Nucleus accumbens (tissue), 56 donors: ENCODE measurements around the gene CR1L.
"Not testable (repeated sequence)": the region's sequence is repeated elsewhere in the genome, so short reads cannot be mapped to it uniquely, and the experiment has no call there.

Source experiments
- DNase-seq, 56 donors: peaks; one replicate each; lab custom pipeline; 2025; lab: John Stamatoyannopoulos, UW

CR1L gene

DNA sequence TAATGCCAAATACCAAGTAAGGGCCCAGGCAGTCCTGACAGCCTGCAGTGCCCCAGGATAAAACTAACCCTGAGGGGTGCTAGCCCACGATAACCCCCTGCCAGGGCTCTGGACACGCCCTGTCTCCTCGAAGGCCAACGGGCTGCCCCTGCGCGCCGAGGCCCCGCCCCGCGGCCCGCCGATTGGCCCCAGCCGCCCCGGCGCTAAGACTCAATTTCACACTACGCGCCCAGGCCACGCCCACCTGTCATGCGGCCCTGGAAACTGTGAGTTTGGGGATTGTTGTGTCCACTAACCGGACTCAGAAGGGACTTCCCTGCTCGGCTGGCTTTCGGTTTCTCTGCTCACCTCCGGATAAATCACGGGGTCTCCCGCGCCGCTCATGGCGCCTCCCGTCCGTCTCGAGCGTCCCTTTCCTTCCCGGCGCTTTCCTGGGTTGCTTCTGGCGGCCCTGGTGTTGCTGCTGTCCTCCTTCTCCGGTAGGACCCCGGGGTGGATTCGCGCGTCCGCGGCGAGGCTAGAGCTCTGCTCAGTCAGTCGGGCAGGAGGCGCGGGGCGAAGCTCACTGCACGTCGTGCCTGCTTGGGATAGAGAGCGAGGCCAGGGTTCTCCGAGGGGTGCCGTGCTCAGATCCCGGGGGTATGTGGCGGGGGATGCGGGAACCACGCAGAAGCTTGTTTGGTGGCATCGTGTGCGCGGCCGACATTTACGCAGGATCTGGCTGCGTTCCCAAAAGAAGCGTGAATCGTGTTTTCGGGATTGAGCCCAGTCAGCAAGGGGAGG lies at the start of gene CR1L:
Gene CR1L, plus strand, starts transcription at position 282 of the 783 bp plus-strand sequence. Its CDS starts 101 bp downstream, at position 383.
- peak in 50 of 56 donors; percentile 14 to 85 (median 52) for DNase-seq

- no peak for DNase-seq
These were observed 41.2 kb upstream of the CR1L start for GRCh38 chr1:207603777-207604176.

- no peak for DNase-seq
These were observed 39.2 kb upstream of the CR1L start for GRCh38 chr1:207605444-207606361.

DNA sequence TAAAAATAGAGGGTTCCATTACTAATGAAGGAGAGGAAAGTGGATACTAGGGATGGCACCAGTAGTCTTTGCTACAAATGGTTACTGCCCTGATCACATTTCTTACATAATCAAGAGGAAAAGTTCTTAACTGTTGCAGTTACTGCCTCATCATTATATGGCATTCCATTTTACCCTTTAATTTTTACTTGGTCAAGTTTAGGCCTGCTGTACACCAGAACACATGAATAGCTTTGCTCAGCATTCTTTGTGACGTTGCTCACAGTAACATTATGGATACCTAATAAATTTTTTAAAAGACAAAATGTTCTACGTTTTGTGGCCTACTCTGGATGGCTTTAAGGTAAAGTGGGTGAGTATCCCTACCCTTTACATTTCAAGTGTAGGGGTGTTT lies 38.6 kb upstream of the CR1L start:
- no peak for DNase-seq

- DNase-seq, result no peak
These were observed 32.2 kb upstream of the CR1L start for GRCh38 chr1:207612762-207613161.

DNA sequence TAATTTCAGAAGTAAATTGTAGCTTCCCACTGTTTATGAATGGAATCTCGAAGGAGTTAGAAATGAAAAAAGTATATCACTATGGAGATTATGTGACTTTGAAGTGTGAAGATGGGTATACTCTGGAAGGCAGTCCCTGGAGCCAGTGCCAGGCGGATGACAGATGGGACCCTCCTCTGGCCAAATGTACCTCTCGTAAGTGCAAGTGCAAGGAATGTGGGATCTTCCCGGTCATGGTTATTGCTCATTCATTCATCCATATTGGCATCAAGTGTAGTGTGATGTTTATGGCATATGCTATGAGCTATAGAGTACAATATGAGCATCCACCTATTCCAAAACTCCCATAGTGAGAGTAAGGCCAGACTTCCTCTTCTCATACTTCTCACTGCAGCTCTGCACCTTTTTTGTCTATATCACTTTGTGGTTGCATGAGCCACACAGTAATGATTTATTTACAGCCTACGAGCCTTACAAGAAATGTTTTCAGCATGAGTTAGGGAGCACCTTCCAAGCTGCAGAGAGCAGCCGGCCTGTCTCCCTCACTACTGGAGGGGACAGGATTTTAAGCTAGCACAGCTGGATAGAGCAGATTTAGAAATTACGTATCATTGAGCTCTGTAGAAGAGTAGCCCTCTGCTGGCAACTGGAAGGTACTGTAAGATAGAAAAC lies 24.9 kb upstream of the CR1L start:
- DNase-seq, result peak in 20 of 56 donors; percentile 1 to 31 (median 5)

DNA sequence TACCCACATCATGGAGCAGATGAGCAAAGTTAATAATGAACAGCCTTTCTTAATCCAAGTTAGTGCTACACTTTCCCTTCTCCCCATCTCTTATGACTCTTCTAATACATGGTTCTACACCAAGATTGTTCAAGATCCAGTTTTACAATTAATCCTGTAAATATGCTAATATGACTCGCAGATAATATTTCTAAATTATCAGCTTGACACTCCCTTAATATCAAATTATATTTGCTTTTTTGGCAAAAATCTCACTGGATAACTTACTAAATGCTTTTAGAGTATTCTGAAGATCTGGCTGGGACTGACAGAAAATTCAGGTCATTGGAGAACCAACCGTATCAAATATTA lies 24.4 kb upstream of the CR1L start:
- DNase-seq, result no peak

GRCh38 chr1:207625504-207626071 lies 19.3 kb upstream of the CR1L start:
- not testable (repeated sequence) for DNase-seq

- no peak for DNase-seq
These were observed 18.0 kb upstream of the CR1L start for GRCh38 chr1:207626972-207627337.

- no peak for DNase-seq
These were observed 17.4 kb upstream of the CR1L start for GRCh38 chr1:207627496-207627895.

DNA sequence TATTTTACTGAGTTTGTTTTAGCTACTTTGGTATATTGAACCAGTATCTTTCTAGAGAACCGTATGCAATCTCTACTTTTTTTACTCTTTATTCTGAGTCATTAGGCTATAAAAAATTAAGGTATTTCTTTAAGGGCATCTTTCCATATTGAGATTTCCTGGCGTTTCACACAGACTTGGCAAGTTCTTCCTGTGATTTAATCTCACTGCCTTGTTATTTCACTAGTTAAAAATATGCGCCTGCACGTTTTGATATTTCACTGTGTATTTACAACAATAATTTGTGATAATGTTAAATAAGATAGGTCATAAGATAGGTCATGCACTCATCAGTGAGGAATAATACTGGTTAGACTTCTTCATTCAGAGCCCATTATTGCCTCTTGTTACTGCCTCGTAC lies 16.2 kb upstream of the CR1L start:
- no peak for DNase-seq

DNA sequence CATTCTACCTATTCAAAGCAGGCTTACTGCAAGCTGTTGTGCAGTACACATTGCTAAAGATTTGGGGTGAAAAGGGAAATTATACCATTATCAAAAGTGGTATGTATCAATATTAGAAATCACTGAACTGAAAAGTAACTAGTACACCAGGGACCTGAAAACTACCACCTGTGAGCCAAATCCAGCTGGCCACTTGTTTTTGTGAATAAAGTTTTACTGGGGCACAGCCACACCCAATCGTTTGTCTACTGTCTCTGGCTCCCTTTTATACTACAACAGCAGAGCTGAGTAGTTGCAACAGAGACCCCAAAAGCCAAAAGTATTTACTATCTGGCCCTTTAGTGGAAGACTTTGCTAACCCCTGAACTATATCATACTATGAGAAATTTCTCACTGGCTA lies 13.8 kb upstream of the CR1L start:
- DNase-seq, result no peak

DNA sequence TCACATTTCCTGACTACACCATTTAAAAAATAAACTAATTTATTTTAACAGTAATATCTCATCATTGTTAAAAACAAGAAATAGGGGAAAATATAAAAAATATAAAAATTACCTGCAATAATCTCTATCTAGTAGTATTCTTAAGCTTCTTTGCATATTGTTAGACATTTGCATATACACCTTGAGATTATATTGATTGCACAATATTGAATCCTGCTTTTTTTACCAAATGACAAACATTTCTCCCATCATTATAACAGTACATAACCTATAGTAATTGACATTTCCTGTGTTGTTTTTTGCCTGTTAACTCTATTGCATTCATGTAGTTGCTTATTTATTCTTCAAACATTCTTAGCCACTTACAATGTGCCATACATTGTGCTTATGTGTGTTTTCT lies 11.7 kb upstream of the CR1L start:
- DNase-seq, result no peak

DNA sequence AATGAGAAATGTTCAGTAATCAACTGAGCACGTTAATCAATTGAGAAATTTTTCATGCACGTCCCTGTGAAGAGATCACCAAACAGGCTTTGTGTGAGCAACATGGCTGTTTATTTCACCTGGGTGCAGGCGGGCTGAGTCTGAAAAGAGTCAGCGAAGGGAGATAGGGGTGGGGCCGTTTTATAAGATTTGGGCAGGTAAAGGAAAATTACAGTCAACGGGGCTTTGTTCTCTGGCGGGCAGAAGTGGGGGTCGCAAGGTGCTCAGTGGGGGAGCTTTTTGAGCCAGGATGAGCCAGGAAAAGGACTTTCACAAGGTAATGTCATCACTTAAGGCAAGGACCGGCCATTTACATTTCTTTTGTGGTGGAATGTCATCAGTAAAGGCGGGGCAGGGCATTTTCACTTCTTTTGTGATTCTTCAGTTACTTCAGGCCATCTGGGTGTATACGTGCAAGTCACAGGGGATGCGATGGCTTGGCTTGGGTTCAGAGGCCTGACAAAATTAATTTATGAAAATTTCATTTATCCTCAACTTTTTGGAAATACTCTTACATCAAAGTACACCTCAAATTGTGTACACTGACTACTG lies 11.1 kb upstream of the CR1L start:
- DNase-seq, result not testable (repeated sequence)

DNA sequence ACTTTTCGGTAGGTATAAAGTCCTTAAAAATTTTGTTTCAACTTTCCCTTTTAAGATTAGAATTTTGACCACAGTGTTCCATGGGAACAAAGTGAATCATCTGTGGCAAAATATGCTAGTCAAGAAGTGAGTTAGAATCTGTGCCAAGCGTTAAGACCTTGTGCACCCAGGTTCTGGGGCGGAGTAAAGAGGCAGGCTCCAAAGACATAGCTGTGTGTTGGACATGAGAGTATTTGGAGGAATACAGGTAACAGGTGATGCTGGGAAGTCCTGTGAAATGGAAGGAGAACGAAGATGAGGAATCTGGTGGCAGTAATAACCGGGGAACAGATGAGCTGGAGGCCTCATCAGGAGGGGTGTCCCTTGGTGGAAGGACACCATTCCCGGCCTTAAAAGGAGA lies 10.6 kb upstream of the CR1L start:
- not testable (repeated sequence) for DNase-seq

DNA sequence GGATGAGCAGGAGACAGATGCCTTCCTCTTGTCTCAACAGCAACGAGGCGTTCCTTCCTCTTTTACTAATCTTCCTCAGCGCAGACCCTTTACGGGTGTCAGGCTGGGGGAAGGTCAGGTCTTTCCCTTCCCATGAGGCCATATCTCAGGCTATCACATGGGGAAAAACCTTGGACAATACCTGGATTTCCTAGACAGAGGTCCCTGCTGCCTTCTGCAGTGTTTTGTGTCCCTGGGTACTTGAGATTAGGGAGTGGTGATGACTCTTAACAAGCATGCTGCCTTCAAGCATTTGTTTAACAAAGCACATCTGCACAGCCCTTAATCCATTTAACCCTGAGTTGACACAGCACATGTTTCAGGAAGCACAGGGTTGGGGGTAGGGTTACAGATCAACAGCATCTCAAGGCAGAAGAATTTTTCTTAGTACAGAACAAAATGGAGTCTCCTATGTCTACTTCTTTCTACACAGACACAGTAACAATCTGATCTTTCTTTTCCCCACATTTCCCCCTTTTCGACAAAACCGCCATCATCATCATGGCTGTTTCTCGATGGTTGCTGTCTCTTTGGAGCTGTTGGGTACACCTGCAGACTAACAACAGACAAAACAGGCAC lies 9.3 kb upstream of the CR1L start:
- not testable (repeated sequence) for DNase-seq

DNA sequence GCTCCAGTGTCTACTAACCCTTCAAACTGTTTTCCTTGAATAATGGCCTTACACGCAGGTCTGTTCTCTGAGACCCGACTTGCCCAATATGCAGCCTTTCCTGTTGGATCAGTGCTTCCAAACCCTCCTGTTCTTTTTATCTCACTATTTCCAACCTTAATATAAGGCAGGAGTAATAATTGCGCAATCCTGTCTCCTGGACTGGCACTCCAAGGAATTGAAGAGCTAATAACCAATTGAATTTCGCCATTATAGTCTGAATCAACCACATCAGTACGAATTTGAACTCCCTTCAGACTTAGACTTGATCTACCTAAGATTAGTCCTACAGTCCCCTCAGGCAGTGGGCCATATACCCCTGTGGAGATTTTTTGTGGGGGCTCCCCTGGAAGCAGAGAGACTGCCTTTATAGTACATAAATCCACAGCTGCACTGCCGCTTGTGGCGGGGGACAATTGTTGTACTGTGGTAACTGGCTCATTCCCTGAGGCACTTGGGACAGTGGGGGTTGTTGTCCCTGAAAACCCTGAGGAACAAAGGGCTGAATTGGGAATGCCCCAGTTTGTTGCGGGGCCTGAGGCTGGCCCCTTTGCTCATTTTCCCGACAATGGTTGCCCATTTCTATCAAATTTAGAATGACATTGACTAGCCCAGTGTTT lies 6.3 kb upstream of the CR1L start:
- DNase-seq, result peak in 38 of 56 donors; percentile 1 to 72 (median 22)

GRCh38 chr1:207639362-207639761 lies 5.6 kb upstream of the CR1L start:
- DNase-seq, result not testable (repeated sequence)

DNA sequence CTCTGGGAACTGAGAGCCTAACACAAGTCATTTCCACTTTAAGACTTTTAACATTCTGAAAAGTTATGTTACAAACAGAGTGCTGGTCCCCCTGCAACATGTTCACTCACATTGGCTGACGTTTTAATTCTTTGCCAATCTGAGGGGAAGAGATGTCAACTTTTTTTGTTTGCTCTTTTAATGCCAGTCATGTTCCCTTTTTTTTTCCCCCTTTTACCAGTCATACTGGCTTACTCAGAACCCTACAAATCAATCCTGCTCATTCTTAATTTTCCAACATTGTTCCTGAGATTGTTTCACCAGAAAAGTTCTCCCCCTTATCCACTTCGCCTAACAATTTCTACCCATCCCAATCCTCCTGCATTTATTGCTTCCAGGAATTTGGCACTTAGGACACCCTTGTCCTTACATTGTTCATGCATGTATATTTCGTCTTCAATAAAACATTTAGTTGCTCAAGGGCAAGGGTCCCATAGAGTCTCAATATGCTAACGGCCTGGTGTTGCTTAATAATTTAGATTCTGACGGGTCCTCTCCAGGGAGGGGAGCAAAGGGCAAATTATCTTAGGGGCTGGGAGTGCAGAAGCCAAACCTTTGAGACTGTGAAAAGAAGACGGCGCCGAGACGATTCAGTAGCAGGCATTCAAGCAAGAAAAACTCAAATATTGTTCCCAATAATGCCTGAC lies 624 bp upstream of the CR1L start:
- DNase-seq, result no peak
